Left ventricle myocardium superior (tissue), 1 donor: ENCODE results near the gene NFAT5. TPM values are rescaled to one million over a fixed set of nuclear protein-coding genes. Genes with fewer than 3 reads are reported as not detected.
"Not testable (repeated sequence)": the region's sequence is repeated elsewhere in the genome, so short reads cannot be mapped to it uniquely, and the experiment has no call there.

ENCODE experiments used
- ATAC-seq: fragments of 200-7000 bp; cut with Tn5 transposase; one replicate; pipeline ENCODE4 v1.9.1; 2020; ENCODE audit warnings: mild to moderate bottlenecking, moderate library complexity
- DNase-seq: peaks from one replicate; pipeline ENCODE4 v3.0.0-alpha.2; 2020
- intact Hi-C: fragments of 100-400 bp; cut with micrococcal nuclease; formaldehyde crosslinking; loops from one replicate; pipeline ENCODE4 v1.11.0; 2022
- total RNA-seq: library from RNA; stranded (reverse); fragmentation: NEBNext Ultra II Directional; extraction: Animal tissue kit (Norgen Biotek cat#: 25700); gene quantifications from one replicate; pipeline ENCODE4 v1.2.1, GENCODE V29; 2021
- donor health status: DM: no; HTN: yes; CAD: no; lungs with severe emphysema.

NFAT5 gene
- total RNA-seq, 1 donor from 2014 or later, result 14.3 TPM

GRCh38 chr16:69619514-69619913, 53.7 kb downstream of the NFAT5 start:
- intact Hi-C loops, result loop anchor here (10.0 kb wide), 1 partner anchor 215 kb away; no protein-coding TSS in a partner anchor

GRCh38 chr16:69620573-69620972, 54.8 kb downstream of the NFAT5 start:
- DNase-seq (no peak), ATAC-seq (no peak)
- intact Hi-C loops, result no loop called here

More at GRCh38 chr16:69619514-69619913, 53.7 kb downstream of the NFAT5 start:
- DNase-seq, result no peak
- no peak for ATAC-seq

GRCh38 chr16:69621225-69621624, 55.5 kb downstream of the NFAT5 start:
- no peak for DNase-seq
- intact Hi-C loops, result no loop called here

GRCh38 chr16:69626256-69626655, 60.5 kb downstream of the NFAT5 start:
- DNase-seq (no peak), ATAC-seq (no peak)
- intact Hi-C loops, result no loop called here

More at GRCh38 chr16:69621225-69621624, 55.5 kb downstream of the NFAT5 start:
- no peak for ATAC-seq

DNA sequence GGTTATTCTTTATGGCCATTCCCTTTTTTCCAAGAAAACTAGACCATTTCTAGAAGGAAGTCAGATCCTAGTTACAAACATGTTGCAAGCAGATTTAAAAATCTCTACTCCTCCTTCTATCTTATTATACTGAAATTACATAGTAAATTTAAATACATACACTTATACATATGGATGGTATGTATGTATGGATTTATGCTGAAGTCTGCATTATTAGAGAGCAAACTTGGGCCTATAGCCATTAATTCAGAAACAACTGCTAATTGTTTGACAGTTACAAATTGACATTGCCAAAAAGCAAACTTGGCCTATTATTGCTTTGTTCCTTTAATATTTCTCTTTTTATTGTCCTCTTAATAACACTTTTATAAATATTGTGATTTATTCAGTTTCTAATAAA, 67.1 kb downstream of the NFAT5 start:
- intact Hi-C loops, result no loop called here
- DNase-seq, result no peak
- ATAC-seq, result no peak

DNA sequence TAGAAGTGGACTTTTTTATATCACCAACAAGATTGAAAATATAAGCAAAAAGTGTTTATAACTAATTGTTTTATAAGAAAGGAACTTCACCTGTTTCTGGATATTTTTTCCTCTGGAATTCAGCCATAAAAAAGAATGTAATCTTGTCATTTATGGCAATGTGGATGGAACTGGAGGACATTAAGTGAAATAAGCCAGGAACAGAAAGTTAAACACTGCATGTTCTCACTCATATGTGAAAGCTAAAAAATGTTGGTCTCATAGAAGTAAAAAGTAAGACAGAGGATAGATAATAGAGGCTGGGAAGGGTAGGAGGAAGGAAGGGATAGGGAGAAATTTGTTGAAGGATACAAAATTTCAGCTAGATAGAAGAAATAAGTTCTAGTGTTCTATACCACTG, 67.6 kb downstream of the NFAT5 start:
- intact Hi-C loops, result no loop called here

DNA sequence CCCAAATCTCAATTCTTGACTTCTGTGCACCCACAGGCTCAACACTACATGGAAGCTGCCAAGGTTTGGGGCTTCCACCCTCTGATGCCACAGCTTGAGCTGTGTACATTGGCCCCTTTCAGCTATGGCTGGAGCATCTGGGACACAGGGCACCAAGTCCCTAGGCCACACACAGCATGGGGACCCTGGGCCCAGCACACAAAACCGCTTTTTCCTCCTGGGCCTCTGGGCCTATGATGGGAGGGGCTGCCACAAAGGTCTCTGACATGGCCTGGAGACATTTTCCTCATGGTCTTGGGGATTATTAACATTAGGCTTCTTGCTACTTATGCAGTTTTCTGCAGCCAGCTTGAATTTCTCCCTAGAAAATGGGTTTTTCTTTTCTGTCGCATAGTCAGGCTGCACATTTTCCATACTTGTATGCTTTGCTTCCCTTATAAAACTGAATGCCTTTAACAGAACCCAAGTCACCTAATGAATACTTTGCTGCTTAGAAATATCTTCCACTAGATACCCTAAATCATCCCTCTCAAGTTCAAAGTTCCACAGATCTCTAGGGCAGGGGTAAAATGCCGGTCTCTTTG, 70.9 kb downstream of the NFAT5 start:
- intact Hi-C loops, DNase-seq, ATAC-seq: not testable (repeated sequence)

More for the DNA sequence above, 67.6 kb downstream of the NFAT5 start:
- DNase-seq (no peak), ATAC-seq (no peak)

- intact Hi-C loops, ATAC-seq, DNase-seq: not testable (repeated sequence)
Measured at GRCh38 chr16:69637206-69637865, 71.6 kb downstream of the NFAT5 start.

GRCh38 chr16:69643997-69644396, 78.2 kb downstream of the NFAT5 start:
- DNase-seq, ATAC-seq, intact Hi-C loops: not testable (repeated sequence)

DNA sequence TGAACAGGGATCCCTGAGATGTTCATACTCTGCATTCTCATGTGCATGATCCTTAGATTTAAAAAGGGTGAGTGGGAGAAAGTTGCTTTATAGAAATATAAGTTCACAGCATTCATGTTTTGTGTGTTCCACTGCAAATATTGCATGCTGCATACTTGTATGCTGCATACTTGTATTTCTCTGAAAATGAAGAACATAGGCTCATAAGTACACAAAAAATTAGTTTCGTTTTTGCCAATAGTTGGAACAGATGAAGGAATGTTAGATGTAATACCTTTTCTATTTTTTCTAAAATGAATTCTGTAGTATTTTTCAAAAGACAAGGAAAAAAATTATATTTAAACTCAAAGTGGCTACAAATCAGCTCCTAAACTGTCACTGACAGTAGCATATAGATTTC, 79.0 kb downstream of the NFAT5 start:
- ATAC-seq, result no peak
- no peak for DNase-seq
- intact Hi-C loops, result no loop called here

- intact Hi-C loops, result no loop called here
- ATAC-seq, result no peak
- DNase-seq, result no peak
Measured at GRCh38 chr16:69647020-69647419, 81.3 kb downstream of the NFAT5 start.

GRCh38 chr16:69651217-69651616, 85.5 kb downstream of the NFAT5 start:
- DNase-seq (no peak), ATAC-seq (no peak)
- intact Hi-C loops, result no loop called here

GRCh38 chr16:69654280-69654931, 88.6 kb downstream of the NFAT5 start:
- intact Hi-C loops, result no loop called here
- DNase-seq (no peak), ATAC-seq (no peak)

DNA sequence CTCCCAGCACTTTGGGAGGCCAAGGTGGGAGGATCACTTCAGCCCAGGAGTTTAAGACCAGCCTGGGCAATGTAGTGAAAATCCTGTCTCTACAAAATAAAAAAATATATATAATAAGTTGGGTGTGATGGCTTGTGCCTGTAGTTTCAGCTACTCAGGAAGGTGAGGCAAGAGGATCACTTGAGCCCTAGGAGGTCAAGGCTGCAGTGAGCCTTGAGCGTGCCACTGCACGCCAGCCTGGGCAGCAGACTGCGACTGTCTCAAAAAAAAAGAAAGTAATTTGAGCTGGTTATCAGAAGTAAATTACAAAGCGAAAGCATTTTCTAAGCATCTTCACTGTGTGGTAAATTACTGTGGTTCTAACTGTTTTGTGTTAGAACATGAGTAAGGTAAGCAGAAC, 94.4 kb downstream of the NFAT5 start:
- intact Hi-C loops, result no loop called here
- DNase-seq (no peak), ATAC-seq (no peak)

DNA sequence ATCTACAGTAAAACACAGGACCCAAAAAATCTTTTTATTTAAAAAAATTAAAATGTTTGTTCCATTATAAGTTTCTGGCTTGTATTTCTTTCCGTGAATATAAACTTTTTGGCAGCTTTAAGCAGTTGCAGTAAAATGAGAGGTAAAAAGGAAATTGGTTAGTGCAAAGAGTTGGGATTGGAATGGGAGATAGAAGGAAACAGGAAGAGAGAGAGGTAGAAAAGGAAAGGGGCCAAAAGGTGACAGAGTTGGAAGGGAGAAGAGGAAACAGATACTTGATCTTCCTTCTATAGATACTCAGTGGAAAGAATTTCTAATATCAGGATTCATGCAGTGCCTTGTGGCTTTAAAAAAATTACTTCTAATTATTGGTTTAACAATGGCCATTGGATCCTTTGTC, 97.1 kb downstream of the NFAT5 start:
- intact Hi-C loops, result no loop called here
- no peak for DNase-seq

DNA sequence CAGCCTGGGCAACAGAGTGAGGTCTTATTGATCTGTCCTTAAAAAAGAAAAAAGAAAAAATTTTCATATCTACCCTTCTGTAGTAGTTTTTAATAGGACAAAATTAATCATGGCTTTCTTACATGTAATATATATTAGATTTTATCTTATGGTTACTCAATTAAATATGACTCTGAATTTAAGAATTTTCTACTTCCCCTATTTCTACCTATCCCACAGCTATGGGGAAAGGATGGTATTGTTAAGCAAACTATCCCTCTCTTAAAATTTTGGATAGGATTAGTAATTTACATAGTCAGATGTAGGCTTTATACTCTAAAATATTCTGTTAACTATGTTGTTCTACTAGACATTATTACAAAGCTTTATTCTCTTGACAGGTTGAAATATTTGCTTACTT, 98.1 kb downstream of the NFAT5 start:
- intact Hi-C loops, result no loop called here
- no peak for ATAC-seq
- no peak for DNase-seq

More for the DNA sequence above, 97.1 kb downstream of the NFAT5 start:
- no peak for ATAC-seq

DNA sequence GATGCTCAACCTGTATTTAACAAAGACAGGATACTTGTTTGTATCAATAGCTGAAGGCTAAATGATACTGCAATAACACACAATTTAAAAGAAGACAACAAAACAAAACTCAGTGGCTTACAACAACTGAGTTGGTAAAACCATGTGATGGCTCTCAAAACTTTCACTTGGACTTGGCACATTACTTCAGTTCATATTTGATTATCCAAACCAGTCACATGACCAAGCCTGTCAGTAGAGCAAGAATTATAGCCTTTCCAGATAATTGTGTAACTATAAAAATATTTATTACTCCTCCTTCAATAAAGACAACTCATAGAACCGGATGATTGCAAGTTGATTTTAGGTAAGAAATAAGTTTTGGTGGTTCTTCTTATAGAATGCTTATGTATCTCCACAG, 103.8 kb downstream of the NFAT5 start:
- intact Hi-C loops, result no loop called here
- ATAC-seq (no peak), DNase-seq (no peak)

GRCh38 chr16:69672315-69672997, 106.7 kb downstream of the NFAT5 start:
- ATAC-seq (no peak), DNase-seq (no peak)
- intact Hi-C loops, result no loop called here

DNA sequence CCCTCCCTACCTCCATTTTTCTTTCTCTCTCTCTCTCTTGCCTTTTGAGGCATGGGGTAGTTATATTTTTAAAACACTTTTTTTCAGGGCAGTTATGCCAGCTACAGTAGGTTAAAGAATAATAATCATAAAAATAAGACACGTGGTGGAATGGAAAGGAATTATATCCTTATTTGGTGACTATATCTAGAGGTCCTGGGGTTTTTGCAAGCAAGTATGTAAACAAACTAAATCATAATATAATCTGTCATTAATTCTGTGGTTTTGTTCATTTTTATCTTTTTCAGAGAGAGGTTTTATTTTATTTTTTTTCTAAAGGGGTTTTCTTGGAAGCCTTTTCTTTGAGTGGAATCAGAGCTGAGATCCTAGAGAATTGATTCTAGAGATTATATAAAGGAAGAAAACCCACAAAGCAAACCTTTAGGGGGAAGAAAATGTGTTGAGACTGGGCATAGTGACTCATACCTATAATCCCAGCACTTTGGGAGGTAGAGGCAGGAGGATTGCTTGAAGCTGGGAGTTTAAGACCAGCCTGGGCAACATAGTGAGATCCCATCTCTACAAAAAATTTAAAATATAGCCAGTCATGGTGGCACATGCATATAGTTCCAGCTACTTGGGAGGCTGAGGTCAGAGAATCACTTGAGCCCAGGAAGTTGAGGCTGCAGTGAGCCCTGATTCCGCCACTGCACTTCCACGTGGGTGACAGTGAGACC, 107.4 kb downstream of the NFAT5 start:
- no peak for ATAC-seq
- no peak for DNase-seq
- intact Hi-C loops, result no loop called here
